ENCODE results near the gene ADAMTS12. TPM values are rescaled to one million over a fixed set of nuclear protein-coding genes. Genes with fewer than 3 reads are reported as not detected.

The ADAMTS12 gene
- total and polyA plus RNA-seq, 2 donors (not counting 1 experiment from before 2014, with no cell fraction given): 10.7 to 44.8 TPM

DNA sequence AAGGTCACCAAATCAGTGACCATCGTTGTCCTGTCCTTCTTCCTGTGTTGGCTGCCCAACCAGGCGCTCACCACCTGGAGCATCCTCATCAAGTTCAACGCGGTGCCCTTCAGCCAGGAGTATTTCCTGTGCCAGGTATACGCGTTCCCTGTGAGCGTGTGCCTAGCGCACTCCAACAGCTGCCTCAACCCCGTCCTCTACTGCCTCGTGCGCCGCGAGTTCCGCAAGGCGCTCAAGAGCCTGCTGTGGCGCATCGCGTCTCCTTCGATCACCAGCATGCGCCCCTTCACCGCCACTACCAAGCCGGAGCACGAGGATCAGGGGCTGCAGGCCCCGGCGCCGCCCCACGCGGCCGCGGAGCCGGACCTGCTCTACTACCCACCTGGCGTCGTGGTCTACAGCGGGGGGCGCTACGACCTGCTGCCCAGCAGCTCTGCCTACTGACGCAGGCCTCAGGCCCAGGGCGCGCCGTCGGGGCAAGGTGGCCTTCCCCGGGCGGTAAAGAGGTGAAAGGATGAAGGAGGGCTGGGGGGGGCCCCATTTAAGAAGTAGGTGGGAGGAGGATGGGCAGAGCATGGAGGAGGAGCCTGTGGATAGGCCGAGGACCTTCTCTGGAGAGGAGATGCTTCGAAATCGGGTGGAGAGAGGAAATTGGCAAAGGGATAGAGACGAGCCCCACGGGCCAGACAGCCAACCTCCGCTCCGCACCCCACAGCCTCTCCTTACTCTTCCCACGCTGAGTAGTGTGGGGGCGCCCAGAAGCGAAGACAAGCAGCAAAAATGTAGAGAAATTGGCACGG, 46.1 kb upstream of the ADAMTS12 start:
- Histone ChIP-seq H3K4me2 (ENCODE audit: extremely low read depth, insufficient read depth, low read length) (no peak overlapping the region), H3K4me1 (ENCODE audit: control insufficient read depth, extremely low read depth, insufficient read depth, low read length) (no peaks in the 10 kb centered on the region), H3K79me2 (ENCODE audit: control insufficient read depth, insufficient read depth, low read length) (no peaks in the 10 kb centered on the region), H3K36me3 (ENCODE audit: control insufficient read depth, insufficient read depth, low read length) (no peaks in the 10 kb centered on the region), H3K9me3 (ENCODE audit: control insufficient read depth, insufficient read depth, low read depth, low read length) (no peaks in the 10 kb centered on the region), H4K20me1 (ENCODE audit: control insufficient read depth, extremely low read depth, insufficient read depth, low read length) (no peaks in the 10 kb centered on the region), H3K27ac (ENCODE audit: insufficient read depth, low read length) (no peak overlapping the region), H3K27me3 (ENCODE audit: control insufficient read depth, insufficient read depth, low read length) (peaks cover 43% of the 10 kb centered on the region), H3K4me3 (replicated peaks in 1 of 4; ENCODE audit: control extremely low read depth in 1 of 4, insufficient read depth in 1 of 4, low read depth in 3 of 4, low read length in 4 of 4) (no peak overlapping the region), H2AFZ (ENCODE audit: low read length) (no peak overlapping the region), H3K9ac (ENCODE audit: insufficient read depth, low read length) (no peak overlapping the region)
- TF ChIP-seq, protein P1, sequence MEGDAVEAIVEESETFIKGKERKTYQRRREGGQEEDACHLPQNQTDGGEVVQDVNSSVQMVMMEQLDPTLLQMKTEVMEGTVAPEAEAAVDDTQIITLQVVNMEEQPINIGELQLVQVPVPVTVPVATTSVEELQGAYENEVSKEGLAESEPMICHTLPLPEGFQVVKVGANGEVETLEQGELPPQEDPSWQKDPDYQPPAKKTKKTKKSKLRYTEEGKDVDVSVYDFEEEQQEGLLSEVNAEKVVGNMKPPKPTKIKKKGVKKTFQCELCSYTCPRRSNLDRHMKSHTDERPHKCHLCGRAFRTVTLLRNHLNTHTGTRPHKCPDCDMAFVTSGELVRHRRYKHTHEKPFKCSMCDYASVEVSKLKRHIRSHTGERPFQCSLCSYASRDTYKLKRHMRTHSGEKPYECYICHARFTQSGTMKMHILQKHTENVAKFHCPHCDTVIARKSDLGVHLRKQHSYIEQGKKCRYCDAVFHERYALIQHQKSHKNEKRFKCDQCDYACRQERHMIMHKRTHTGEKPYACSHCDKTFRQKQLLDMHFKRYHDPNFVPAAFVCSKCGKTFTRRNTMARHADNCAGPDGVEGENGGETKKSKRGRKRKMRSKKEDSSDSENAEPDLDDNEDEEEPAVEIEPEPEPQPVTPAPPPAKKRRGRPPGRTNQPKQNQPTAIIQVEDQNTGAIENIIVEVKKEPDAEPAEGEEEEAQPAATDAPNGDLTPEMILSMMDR (conservative IDR thresholded peaks at IDR 0.05 in 1 of 2, IDR thresholded peaks at IDR 0.05 in 1 of 2; ENCODE audit: low read depth in 1 of 2, low read length in 2 of 2): no peak
- peak; percentile 19 for TF ChIP-seq EZH2 (IDR thresholded peaks at IDR 0.05; ENCODE audit: low read length, missing control alignments)
- DNase-seq (ENCODE audit: low read depth in 2 of 2): no peak

DNA sequence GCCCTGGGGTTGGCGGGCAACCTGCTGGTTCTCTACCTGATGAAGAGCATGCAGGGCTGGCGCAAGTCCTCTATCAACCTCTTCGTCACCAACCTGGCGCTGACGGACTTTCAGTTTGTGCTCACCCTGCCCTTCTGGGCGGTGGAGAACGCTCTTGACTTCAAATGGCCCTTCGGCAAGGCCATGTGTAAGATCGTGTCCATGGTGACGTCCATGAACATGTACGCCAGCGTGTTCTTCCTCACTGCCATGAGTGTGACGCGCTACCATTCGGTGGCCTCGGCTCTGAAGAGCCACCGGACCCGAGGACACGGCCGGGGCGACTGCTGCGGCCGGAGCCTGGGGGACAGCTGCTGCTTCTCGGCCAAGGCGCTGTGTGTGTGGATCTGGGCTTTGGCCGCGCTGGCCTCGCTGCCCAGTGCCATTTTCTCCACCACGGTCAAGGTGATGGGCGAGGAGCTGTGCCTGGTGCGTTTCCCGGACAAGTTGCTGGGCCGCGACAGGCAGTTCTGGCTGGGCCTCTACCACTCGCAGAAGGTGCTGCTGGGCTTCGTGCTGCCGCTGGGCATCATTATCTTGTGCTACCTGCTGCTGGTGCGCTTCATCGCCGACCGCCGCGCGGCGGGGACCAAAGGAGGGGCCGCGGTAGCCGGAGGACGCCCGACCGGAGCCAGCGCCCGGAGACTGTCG, 45.4 kb upstream of the ADAMTS12 start:
- H4K20me1 ChIP-seq (ENCODE audit: control insufficient read depth, extremely low read depth, insufficient read depth, low read length): no peaks in the 10 kb centered on the region
- H3K27ac ChIP-seq (ENCODE audit: insufficient read depth, low read length): no peak overlapping the region
- H3K9ac ChIP-seq (ENCODE audit: insufficient read depth, low read length): no peak overlapping the region
- no peaks in the 10 kb centered on the region for H3K4me1 ChIP-seq (ENCODE audit: control insufficient read depth, extremely low read depth, insufficient read depth, low read length)
- no peaks in the 10 kb centered on the region for H3K36me3 ChIP-seq (ENCODE audit: control insufficient read depth, insufficient read depth, low read length)
- TF ChIP-seq EZH2 (IDR thresholded peaks at IDR 0.05; ENCODE audit: low read length, missing control alignments): peak; percentile 81
- TF ChIP-seq, protein P1 (conservative IDR thresholded peaks at IDR 0.05 in 1 of 2, IDR thresholded peaks at IDR 0.05 in 1 of 2; ENCODE audit: low read depth in 1 of 2, low read length in 2 of 2): no peak
- peak overlapping the region; percentile 47 to 73 (median 57) for H3K4me3 ChIP-seq (replicated peaks in 1 of 4; ENCODE audit: control extremely low read depth in 1 of 4, insufficient read depth in 1 of 4, low read depth in 3 of 4, low read length in 4 of 4)
- no peaks in the 10 kb centered on the region for H3K79me2 ChIP-seq (ENCODE audit: control insufficient read depth, insufficient read depth, low read length)
- DNase-seq (ENCODE audit: low read depth in 2 of 2): peak in 1 of 2 donors; percentile 6
- no peaks in the 10 kb centered on the region for H3K9me3 ChIP-seq (ENCODE audit: control insufficient read depth, insufficient read depth, low read depth, low read length)
- peaks cover 43% of the 10 kb centered on the region for H3K27me3 ChIP-seq (ENCODE audit: control insufficient read depth, insufficient read depth, low read length)
- H2AFZ ChIP-seq (ENCODE audit: low read length): no peak overlapping the region
- peak overlapping the region; percentile 96 for H3K4me2 ChIP-seq (ENCODE audit: extremely low read depth, insufficient read depth, low read length)

DNA sequence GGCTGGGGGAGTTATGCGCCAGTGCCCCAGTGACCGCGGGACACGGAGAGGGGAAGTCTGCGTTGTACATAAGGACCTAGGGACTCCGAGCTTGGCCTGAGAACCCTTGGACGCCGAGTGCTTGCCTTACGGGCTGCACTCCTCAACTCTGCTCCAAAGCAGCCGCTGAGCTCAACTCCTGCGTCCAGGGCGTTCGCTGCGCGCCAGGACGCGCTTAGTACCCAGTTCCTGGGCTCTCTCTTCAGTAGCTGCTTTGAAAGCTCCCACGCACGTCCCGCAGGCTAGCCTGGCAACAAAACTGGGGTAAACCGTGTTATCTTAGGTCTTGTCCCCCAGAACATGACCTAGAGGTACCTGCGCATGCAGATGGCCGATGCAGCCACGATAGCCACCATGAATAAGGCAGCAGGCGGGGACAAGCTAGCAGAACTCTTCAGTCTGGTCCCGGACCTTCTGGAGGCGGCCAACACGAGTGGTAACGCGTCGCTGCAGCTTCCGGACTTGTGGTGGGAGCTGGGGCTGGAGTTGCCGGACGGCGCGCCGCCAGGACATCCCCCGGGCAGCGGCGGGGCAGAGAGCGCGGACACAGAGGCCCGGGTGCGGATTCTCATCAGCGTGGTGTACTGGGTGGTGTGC, 44.7 kb upstream of the ADAMTS12 start, which contains the start of gene RXFP3:
TSS of gene RXFP3 (plus strand) at position 6 of the 636 bp plus-strand sequence. CDS start at position 361, 355 bp downstream.
- Histone ChIP-seq H3K4me2 (ENCODE audit: extremely low read depth, insufficient read depth, low read length) (peak within 1 kb of the TSS; percentile 96), H3K27me3 (ENCODE audit: control insufficient read depth, insufficient read depth, low read length) (peaks cover 39% of the 10 kb centered on the region), H3K9ac (ENCODE audit: insufficient read depth, low read length) (no peak within 1 kb of the TSS), H3K4me3 (replicated peaks in 1 of 4; ENCODE audit: control extremely low read depth in 1 of 4, insufficient read depth in 1 of 4, low read depth in 3 of 4, low read length in 4 of 4) (peak within 1 kb of the TSS; percentile 47 to 73 (median 57)), H3K36me3 (ENCODE audit: control insufficient read depth, insufficient read depth, low read length) (no peaks in the 10 kb centered on the region), H3K79me2 (ENCODE audit: control insufficient read depth, insufficient read depth, low read length) (no peaks in the 10 kb centered on the region), H4K20me1 (ENCODE audit: control insufficient read depth, extremely low read depth, insufficient read depth, low read length) (no peaks in the 10 kb centered on the region), H2AFZ (ENCODE audit: low read length) (peak within 1 kb of the TSS; percentile 58), H3K9me3 (ENCODE audit: control insufficient read depth, insufficient read depth, low read depth, low read length) (no peaks in the 10 kb centered on the region), H3K27ac (ENCODE audit: insufficient read depth, low read length) (no peak within 1 kb of the TSS), H3K4me1 (ENCODE audit: control insufficient read depth, extremely low read depth, insufficient read depth, low read length) (no peaks in the 10 kb centered on the region)
- peak; percentile 52 to 58 for DNase-seq (ENCODE audit: low read depth in 2 of 2)
- TF ChIP-seq, protein P1 (conservative IDR thresholded peaks at IDR 0.05 in 1 of 2, IDR thresholded peaks at IDR 0.05 in 1 of 2; ENCODE audit: low read depth in 1 of 2, low read length in 2 of 2): no peak
- TF ChIP-seq EZH2 (IDR thresholded peaks at IDR 0.05; ENCODE audit: low read length, missing control alignments): peak; percentile 58
